Kidney tubule cell (primary cell): ENCODE results near the gene KRI1.
"Not testable (repeated sequence)": the region's sequence is repeated elsewhere in the genome, so short reads cannot be mapped to it uniquely, and the experiment has no call there.

Experiments used
- DNase-seq: peaks from one replicate; pipeline ENCODE4 v3.0.0-alpha.2; 2018; ENCODE audit warnings: low spot score

The KRI1 gene

DNA sequence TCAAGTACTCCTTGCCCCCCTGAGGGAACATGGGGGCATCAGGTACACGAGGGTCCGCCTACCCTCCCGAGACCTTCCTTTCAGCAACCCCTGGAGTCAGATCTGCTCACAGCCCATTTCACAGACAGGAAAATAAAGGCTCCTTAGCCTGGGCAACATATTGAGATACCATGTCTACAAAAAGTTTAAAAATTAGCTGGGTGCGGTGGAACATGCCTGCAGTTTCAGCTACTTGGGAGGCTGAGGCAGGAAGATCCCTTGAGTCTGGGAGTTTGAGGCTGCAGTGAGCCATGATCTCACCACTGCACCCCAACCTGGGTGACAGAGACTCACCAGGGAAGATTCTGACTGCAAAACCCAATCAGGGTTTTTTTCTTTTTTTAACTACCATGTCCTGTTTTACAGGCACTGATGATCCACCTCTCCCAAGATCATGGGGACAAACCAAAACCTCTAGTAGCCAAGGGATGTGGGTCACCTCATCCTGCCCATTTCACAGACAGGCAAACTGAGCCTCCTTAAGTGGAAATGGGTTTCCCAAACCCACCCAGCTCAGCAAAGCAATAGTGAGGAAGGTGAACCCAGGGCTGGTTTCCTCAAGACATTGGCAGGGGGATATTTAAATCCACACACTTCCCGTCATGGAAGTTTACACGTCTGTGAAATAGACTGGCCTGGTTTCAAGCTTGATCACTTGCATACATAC lies 9.4 kb upstream of the KRI1 start:
- DNase-seq = no peak

- DNase-seq = no peak
These were observed 8.7 kb upstream of the KRI1 start for GRCh38 chr19:10574462-10574861.

DNA sequence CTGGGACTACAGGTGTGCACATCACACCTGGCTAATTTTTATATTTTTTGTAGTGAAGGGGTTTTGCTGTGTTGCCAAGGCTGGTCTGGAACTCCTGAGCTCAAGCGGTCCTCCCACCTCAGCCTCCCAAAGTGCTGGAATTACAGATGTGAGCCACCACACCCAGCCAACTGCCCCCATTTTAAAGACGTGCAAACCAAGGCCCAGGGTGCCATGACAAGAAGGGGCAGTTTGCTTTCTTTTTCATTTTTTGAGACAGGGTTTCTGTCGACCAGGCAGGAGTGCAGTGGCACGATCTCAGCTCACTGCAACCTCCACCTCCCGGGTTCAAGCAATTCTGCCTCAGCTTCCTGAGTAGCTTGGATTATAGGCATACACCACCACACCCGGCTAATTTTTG lies 8.0 kb upstream of the KRI1 start:
- not testable (repeated sequence) for DNase-seq

DNA sequence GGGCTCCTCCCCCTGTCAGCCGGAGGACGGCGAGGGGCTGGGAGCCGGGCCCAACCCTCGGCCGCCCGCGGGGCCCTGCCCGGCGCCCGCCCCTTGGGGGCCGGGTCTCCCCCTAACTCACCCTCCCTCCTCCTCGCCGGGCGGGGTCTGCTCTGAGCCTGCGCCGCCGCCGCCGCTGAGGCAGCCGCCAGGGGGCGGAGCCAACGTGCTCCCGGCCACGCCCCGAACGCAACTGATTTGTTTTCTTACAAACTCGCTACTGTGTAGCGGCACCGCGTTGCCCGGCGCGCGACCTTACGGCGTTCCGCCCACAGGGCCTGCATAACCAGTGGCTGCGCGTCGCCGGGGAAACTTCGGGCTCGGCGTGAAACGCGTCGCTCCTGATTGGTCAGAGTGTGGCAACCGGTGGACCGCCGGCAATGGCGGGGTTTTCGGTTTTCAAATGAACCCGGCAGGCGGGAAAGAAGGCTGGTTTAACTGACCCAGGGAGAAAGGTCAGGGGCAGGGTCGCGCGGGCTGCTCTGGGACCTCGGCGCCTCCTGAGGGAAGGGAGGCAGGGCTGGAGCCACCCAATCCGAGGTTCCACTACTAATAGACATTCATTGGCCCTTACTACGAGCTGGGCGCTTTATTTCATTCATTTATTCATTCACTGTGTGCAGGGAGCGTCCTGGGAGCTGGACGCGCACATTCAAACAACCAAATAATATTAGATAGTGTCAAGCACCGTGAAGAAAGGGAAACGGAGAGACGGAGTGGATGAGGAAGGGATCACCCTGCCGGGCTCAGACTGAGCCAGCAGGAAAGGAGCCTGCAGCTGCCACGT lies 3.2 kb upstream of the KRI1 start, which contains the start of gene CDKN2D:
Gene CDKN2D, minus strand, starts transcription at position 154 of the 826 bp plus-strand sequence. CDS start 326 bp downstream, outside the sequence.
- peak; percentile 100 for DNase-seq

- peak; percentile 55 for DNase-seq
These were observed 2.4 kb upstream of the KRI1 start for GRCh38 chr19:10568062-10568825.

DNA sequence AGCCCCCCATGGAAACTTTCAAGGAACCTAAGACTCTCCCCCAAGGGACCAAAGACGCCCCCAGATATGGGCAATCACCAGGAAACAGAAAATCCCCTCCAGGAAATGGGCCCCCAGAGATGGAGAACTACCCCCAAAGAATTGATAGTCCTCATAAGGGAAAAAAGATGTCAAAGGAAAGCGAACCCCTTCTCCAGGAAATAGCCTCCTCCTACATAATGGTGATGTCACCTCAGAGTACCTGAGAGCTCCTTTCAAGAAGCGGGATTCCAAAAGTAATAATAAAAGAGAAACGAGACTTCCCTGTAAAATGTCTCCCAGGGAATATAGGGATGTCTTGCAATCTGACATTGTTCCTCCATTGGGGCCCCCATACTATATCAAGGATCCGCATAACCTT lies 1.8 kb upstream of the KRI1 start:
- no peak for DNase-seq

DNA sequence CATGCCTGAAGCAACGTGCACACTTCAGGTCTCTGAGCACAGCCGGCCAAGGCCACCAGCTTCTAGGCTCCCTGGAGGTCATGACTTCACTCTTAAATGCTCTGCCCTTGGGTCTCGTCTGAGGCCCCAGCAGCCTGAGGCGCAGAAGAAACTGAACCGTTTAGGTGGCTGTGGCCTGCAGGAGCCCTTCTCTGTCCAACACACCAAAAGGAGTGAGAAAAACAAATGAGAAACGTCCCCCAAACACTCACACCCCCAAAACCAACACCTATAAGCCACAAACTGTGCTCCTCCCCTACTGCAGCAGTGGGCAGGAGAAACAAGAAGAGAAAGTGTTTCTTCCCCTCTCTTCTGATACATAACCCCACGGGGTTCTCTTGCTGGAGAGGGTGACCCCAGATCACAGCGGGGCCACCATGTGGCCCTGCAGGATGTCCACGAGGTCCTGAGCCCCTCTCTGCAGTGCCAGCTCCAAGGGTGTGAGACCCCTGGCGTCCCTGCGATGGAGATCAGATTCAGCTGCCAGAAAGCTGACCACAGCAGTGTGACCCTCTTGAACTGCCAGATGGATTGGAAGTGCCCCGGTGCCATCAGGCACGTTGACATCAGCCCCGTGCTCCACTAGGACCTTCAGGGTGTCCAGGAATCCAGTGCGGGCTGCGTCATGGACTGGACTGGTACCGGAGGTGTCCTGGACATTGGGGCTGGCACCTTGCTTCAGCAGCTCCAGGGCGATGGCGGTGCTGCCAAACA lies 1.0 kb upstream of the KRI1 start:
- no peak for DNase-seq

GRCh38 chr19:10566408-10566657 lies 523 bp upstream of the KRI1 start:
- DNase-seq = no peak

DNA sequence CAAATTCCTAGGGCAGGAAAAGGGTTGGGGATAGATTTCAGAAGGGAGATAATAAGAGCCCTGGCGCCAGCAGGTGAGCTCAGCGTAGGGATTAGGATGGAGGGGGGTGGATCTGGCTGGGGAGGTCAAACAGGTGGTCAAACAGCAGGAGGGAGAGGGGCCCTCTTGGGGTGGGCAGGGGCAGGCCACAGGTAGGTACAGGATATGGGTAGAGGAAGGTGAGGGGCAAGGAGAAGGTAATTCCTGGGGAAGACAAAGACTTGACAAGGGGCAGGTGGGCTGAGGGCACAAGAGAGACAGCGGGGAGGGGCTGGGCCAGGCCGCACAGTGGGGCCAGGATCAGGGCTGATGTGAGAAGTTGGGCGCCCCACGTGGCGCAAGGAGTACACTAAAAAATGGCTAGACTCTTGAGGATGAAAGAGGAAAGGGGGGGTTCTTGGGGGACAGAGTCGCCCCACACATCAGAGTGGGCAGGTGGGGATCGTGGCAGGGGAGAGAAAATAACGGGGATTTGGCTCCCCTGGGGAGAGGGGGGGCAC lies 713 bp downstream of the KRI1 start:
- peak; percentile 32 for DNase-seq

- DNase-seq = no peak
These were observed 3.2 kb downstream of the KRI1 start for GRCh38 chr19:10562609-10563008.

GRCh38 chr19:10560154-10560553 lies 5.7 kb downstream of the KRI1 start:
- no peak for DNase-seq

DNA sequence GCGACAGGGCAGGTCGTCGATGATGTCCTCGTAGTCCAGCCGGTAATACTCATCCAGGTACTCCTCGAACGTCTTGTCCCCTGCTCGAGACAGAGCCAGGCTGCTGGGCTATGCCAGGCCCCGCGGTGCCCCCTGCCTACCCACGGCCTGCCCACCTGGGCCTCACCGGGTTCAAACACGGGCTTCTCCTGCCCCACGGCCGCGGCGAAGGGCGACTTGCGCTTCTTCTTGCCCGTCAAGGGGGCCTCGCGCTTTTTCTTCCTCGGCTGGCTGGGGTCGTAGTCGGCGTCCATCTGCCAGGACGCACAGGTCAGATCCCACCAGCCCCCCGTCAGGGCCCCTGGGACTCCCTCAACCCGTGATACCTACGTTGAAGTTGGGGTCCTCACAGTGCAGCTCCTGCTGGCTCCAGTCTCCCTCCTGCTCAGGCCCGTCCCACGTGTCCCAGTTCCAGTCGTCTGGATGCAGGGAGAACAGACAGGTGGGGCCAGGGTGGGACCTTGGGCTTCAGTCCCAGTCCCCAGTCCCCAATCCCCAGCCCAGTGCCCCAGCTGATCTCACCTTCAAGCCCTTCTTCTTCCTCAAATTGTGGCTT lies 8.1 kb downstream of the KRI1 start:
- DNase-seq = no peak

- no peak for DNase-seq
These were observed 10.2 kb downstream of the KRI1 start for GRCh38 chr19:10555610-10555973.

- no peak for DNase-seq
These were observed 10.8 kb downstream of the KRI1 start for GRCh38 chr19:10554760-10555609.

GRCh38 chr19:10553943-10554381 lies 11.8 kb downstream of the KRI1 start:
- no peak for DNase-seq

DNA sequence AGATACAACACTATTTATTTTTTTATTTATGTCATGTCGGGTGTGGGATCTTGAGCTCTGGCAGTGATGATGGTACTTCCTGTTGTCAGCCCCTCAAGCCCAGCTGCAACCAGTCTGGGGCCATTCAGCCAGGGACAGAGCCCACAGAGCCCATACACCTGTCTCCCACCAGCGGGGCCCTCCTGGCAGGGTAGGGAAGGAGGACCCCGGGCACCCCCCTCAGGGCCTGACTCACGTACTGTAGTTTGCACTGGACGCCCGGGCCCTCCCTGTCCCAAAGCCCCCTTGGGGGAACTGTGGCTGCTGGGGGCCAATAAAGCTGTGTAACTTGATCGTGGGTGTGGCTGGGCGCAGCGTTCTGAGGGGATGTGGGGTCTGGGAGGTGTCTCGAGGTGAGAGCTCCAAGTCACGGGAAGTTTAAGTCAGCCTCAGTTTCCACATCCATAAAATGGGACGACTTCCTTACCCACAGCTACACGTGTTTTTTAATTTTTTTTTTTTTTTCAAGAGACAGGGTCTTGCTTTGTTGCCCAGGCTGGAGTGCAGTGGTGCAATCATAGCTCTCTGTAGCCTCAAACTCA lies 12.6 kb downstream of the KRI1 start:
- DNase-seq = no peak

GRCh38 chr19:10552510-10553053 lies 13.2 kb downstream of the KRI1 start:
- DNase-seq = no peak

DNA sequence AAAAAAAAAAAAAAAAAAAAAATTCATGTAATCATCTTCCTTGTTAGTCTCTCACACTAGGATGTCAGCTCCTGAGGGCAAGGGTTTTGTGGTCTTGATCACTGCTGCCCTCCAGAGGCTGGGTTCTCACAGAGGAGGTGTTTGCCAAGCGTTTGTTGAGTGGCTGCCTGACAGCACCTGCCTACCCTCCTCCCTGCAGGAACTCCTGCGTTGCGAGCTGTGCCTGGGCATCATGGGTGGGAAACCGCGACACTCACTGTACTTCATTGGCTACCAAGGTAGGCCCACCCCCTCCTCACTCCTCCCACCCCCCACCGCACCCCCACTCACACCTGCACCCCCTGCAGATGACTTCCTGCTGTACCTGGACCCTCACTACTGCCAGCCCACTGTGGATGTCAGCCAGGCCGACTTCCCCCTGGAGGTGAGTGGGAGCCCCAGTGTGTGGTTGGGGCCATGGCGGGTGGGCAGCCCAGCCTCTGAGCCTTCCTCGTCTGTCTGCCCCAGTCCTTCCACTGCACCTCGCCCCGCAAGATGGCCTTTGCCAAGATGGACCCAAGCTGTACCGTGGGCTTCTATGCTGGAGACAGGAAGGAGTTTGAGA lies 14.0 kb downstream of the KRI1 start:
- peak; percentile 44 for DNase-seq

DNA sequence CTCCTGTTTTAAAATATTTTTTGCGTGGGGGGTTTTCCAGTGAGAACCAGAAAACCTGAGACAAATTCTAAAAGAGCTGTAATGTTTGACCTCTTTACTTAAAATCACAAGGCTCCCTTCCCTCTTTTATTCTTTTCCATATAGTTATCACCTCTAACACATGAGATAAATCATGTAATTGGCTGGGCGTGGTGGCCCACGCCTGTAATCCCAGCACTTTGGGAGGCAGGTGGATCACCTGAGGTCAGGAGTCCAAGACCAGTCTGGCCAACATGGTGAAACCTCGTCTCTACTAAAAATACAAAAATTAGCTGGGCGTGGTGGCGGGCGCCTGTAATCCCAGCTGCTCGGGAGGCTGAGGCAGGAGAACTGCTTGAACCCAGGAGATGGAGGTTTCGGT lies 14.8 kb downstream of the KRI1 start:
- DNase-seq = not testable (repeated sequence)
